NCI-H2107 treated with DMSO at 0.1 percent for 48 hours (cell line): ENCODE results near the gene SNRPF.
A peak's percentile ranks its signal among the peaks of the same experiment; 100 is the strongest.
"Not testable (repeated sequence)": the region's sequence is repeated elsewhere in the genome, so short reads cannot be mapped to it uniquely, and the experiment has no call there.

Experiments
- DNase-seq: peaks from one replicate; lab custom pipeline; 2025; ENCODE audit not compliant: unreplicated experiment; lab: John Stamatoyannopoulos, UW

SNRPF gene

GRCh38 chr12:95858451-95859343, at the start of gene SNRPF:
Gene SNRPF, plus strand, starts transcription at chr12:95858952. Its CDS starts 122 bp downstream, at chr12:95859074.
- DNase-seq: peak; percentile 94

DNA sequence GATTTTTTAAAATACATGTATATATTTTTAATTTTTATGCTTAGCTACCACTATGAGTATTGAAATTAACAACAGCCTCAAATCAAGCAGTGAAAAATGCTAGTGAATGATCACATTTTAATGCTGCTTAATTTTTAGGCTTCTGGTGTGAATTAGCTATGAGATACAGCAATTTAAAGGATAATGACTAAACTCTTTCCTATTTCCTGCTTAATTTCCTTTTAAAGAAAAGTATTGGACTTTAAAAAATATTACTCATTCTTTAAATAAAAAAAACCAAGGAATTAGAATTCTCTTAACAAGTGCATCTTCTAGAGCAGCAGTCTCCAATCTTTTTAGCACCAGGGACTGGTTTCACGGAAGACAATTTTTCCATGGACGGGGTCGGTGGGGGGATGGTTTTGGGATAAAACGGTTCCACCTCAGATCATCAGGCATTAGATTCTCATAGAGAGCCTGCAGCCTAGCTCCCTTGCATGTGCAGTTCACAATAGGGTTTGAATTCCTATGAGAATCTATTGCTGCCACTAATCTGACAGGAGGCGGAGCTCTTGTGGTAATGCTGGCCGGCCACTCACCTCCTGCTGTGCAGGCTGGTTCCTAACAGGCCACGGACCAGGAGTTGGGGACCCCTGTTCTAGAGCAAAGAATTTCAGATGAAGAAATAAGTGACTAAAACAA, 49.6 kb upstream of the SNRPF start:
- no peak for DNase-seq

DNA sequence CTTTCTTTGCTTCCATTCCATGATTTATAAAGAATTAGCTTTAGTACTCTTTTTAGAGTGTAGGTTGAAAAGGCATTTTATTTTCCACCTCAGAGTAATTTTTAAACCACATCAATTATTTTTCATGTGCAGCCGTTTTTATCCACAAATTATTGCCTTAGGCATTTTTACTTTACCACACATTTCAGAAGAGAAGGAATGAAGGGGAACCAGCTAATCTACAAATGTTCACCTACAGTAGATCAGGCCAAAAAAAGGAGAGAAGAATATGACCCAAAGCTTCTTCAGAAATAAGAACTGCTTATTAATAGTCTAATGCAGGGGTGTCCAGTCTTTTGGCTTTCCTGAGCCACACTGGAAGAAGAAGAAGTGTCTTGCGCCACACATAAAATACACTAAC, 48.3 kb upstream of the SNRPF start:
- no peak for DNase-seq

DNA sequence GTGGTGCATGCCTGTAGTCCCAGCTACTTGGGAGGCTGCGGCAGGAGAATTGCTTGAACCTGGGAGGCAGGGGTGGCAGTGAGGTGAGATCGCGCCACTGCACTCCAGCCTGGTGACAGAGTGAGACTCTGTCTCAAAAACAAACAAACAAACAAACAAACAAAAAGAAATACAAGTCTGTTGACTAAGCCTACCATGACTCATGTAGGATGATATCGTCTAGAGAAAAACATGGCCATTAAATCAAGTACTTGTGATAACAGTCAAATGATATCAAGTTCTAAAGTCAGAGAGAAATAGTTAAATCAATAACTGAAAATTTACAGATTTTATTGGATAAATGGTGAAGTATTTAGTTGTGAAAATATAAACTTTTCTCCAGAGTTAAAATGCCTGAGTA, 46.6 kb upstream of the SNRPF start:
- DNase-seq: not testable (repeated sequence)

- peak; percentile 32 for DNase-seq
Observed at GRCh38 chr12:95815632-95816212, 43.0 kb upstream of the SNRPF start.

- DNase-seq: peak; percentile 33
Observed at GRCh38 chr12:95820096-95820703, 38.6 kb upstream of the SNRPF start.

- no peak for DNase-seq
Observed at GRCh38 chr12:95829395-95829794, 29.4 kb upstream of the SNRPF start.

- DNase-seq: no peak
Observed at GRCh38 chr12:95830335-95831089, 28.2 kb upstream of the SNRPF start.

DNA sequence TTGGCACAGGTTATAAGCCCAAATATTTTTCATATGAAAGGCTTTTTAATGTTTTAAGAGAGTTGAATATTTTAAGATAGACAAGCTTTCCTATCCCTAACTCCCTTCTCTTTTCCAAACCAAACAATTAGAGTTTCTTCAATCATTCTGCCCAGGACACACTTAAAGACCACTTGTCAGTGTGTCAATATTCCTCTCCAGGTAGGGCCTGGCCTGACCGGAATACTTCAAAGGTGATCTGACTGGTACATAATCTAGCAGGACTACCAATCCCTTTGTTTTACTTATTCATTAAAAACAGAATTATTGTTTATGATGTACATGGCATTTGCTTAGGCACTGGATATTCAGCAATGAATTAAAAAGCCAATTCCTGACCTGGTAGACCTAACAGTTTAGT, 24.2 kb upstream of the SNRPF start:
- DNase-seq: no peak

GRCh38 chr12:95836185-95836609, 22.6 kb upstream of the SNRPF start:
- no peak for DNase-seq

- peak; percentile 32 for DNase-seq
Observed at GRCh38 chr12:95836630-95837239, 22.0 kb upstream of the SNRPF start.

GRCh38 chr12:95837240-95838038, 21.3 kb upstream of the SNRPF start:
- no peak for DNase-seq

- DNase-seq: peak; percentile 26
Observed at GRCh38 chr12:95838125-95838524, 20.6 kb upstream of the SNRPF start.

DNA sequence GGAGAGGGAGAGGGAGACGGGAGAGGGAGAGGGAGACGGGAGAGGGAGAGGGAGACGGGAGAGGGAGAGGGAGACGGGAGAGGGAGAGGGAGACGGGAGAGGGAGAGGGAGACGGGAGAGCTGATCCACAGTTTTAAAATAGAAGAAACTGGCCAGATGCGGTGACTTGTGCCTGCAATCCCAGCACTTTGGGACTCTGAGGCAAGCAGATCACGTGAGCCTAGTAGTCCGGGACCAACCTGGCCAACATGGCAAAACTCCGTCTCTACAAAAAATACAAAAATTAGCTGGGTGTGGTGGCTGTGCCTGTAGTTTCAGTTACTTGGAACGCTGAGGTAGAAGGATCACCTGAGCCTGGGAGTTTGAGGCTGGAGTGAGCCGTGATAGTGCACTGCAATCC, 16.3 kb upstream of the SNRPF start:
- not testable (repeated sequence) for DNase-seq

- peak; percentile 48 for DNase-seq
Observed at GRCh38 chr12:95848575-95849388, 10.0 kb upstream of the SNRPF start.

DNA sequence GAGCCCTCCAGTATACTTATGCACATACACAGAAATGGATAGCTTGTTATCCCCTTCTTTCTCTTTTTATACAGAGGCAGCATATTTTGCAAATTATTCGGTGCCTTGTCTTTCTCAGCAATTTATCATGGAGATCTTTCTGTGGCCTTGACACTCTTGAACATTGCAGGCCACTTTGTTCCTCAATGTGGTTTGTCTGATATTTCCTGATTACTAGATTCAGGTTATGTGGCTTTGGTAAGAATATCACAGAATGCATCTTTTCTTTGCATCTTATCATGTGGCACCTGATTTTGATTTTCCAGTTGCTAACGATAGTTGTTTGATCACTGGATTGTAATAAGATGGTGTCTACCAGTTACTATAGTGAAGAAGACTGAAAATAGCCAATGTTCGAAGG, 7.1 kb upstream of the SNRPF start:
- DNase-seq: no peak

DNA sequence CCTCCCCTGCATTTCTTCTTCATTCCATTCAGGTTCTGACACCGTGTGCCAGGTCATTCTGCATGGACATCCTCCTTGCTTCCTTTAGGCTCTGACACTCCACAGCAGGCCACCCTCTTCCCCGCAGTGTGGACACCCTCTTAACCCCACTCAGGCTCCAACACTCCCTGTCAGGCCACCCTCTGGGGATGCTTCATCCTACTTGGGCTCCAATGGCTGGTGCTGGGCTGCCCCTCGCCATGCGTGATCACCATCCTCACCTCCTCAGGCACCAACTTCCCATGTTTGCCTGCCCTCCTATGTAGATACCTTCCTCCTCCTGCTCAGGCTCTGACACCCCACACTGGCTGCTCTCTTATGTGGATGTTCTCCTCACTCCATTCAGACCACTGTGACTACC, 6.6 kb upstream of the SNRPF start:
- no peak for DNase-seq

GRCh38 chr12:95857156-95857555, 1.6 kb upstream of the SNRPF start:
- DNase-seq: no peak

- DNase-seq: no peak
Observed at GRCh38 chr12:95857799-95858198, 953 bp upstream of the SNRPF start.
